Naive thymus-derived CD4-positive, alpha-beta T cell (primary cell): ENCODE data around the gene FARP1. TPM values are rescaled to one million over a fixed set of nuclear protein-coding genes. Genes with fewer than 3 reads are reported as not detected.

ENCODE experiments used
- ATAC-seq: fragments of 150-1000 bp; cut with Tn5 transposase; 2 replicates; pipeline ENCODE4 v1.10.0; 2021; ENCODE audit warnings: mild to moderate bottlenecking, moderate library complexity
- CTCF ChIA-PET: fragments of 350-600 bp; sonication (Branson Sonifier 250); formaldehyde crosslinking; loops from one replicate; lab custom pipeline; 2021; ENCODE audit warnings: antibody characterized with exemption; lab: Charles Lee
- POLR2A ChIA-PET: fragments of 350-600 bp; sonication (Branson Sonifier 250); formaldehyde crosslinking; loops from one replicate; lab custom pipeline; 2021; ENCODE audit warnings: antibody characterized with exemption, inconsistent platforms; lab: Charles Lee
- DNase-seq, 9 donors: peaks; one replicate each; pipeline versions ENCODE4 v3.0.0 to v3.0.0-alpha.2; 2020 to 2022; ENCODE audit warnings: mixed read lengths in 1 of 9
- H3K27ac ChIP-seq: one replicate; pipeline ENCODE4 v1.7.0; 2013; ENCODE audit warnings: mild to moderate bottlenecking, low read depth, low read length, moderate library complexity
- H3K27me3 ChIP-seq, 2 donors: one replicate each; pipeline ENCODE4 v1.7.0; 2013; ENCODE audit warnings: low read length in 2 of 2, mild to moderate bottlenecking in 2 of 2, moderate library complexity in 2 of 2; ENCODE audit not compliant: control insufficient read depth in 2 of 2, insufficient read depth in 2 of 2
- H3K36me3 ChIP-seq, 3 experiments: 1 replicate in 2 of 3; 2 replicates in 1 of 3; pipeline ENCODE4 v1.7.0; 2013; ENCODE audit warnings: low read length in 3 of 3, mild to moderate bottlenecking in 3 of 3, moderate library complexity in 1 of 3; ENCODE audit not compliant: insufficient read depth in 3 of 3, control insufficient read depth in 2 of 3
- H3K4me1 ChIP-seq, 2 donors: one replicate each; pipeline ENCODE4 v1.7.0; 2013; ENCODE audit warnings: low read length in 2 of 2, mild to moderate bottlenecking in 2 of 2, moderate library complexity in 1 of 2; ENCODE audit not compliant: control insufficient read depth in 2 of 2, insufficient read depth in 2 of 2
- H3K4me3 ChIP-seq: 2 replicates; pipeline ENCODE4 v1.7.0; 2013; ENCODE audit warnings: mild to moderate bottlenecking, low read length
- H3K9me3 ChIP-seq, 3 experiments: 1 replicate in 2 of 3; 2 replicates in 1 of 3; pipeline ENCODE4 v1.7.0; 2013; ENCODE audit warnings: low read length in 3 of 3; ENCODE audit not compliant: control insufficient read depth in 2 of 3
- H3K27ac Mint-ChIP-seq, 9 donors: one replicate each; pipeline ENCODE4 v1.8.0; 2020 to 2022; ENCODE audit warnings: mixed read lengths in 9 of 9, mild to moderate bottlenecking in 8 of 9, moderate library complexity in 5 of 9, inconsistent platforms in 2 of 9
- H3K27me3 Mint-ChIP-seq, 5 donors: one replicate each; pipeline ENCODE4 v1.8.0; 2021 to 2022; ENCODE audit warnings: mixed read lengths in 5 of 5, mild to moderate bottlenecking in 1 of 5
- H3K36me3 Mint-ChIP-seq, 5 donors: one replicate each; pipeline ENCODE4 v1.8.0; 2020 to 2022; ENCODE audit warnings: mixed read lengths in 5 of 5, mild to moderate bottlenecking in 3 of 5, inconsistent platforms in 1 of 5
- H3K4me1 Mint-ChIP-seq, 7 donors: one replicate each; pipeline ENCODE4 v1.8.0; 2020 to 2022; ENCODE audit warnings: mixed read lengths in 7 of 7, mild to moderate bottlenecking in 3 of 7, inconsistent platforms in 1 of 7
- H3K4me3 Mint-ChIP-seq, 10 donors: one replicate each; pipeline ENCODE4 v1.8.0; 2020 to 2022; ENCODE audit warnings: mild to moderate bottlenecking in 10 of 10, mixed read lengths in 10 of 10, moderate library complexity in 6 of 10, inconsistent platforms in 2 of 10
- H3K9me3 Mint-ChIP-seq, 11 donors: one replicate each; pipeline ENCODE4 v1.8.0; 2020 to 2022; ENCODE audit warnings: mixed read lengths in 11 of 11, mild to moderate bottlenecking in 4 of 11, inconsistent platforms in 1 of 11, moderate library complexity in 1 of 11
- intact Hi-C, 2 donors: fragments of 100-400 bp; cut with micrococcal nuclease; formaldehyde crosslinking; loops; one replicate each; pipeline ENCODE4 v1.15.1; 2023
- polyA plus RNA-seq, 2 donors: library from polyadenylated mRNA; unstranded; fragments of 300-500 nt; fragmentation: Illumina TruSeq; gene quantifications; one replicate each; pipeline ENCODE4 v1.2.3, GENCODE V29; 2021
- total RNA-seq, 6 experiments: library from RNA in 5 of 6; stranded (reverse) in 5 of 6; gene quantifications; 1 replicate in 5 of 6; 2 replicates in 1 of 6; pipeline ENCODE4 v1.2.3 and lab custom pipeline; 2021 to 2026

The FARP1 gene
- total and polyA plus RNA-seq, 7 experiments from 2014 or later, result 0.19 to 1.1 (median 0.60) TPM

DNA sequence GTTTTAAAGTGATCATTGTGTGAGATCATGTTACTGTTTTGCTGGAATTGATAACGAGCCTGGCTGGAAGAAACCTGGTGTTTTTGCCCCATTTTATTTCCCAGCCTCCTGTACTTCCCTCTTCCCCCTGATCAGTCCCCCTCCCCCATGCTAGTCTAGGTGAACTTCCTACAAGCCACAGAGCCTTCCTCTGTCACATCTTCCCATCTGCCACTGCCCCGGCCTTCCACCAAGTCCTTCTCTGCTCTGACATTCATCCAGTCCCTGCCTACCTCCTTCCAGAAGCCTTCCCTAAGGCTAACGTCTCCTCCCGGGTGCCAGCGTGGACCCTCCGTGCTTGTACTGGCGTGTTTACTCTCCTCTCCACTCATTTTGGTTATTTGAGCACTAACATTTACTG lies 14.3 kb downstream of the FARP1 start:
- Histone ChIP-seq H3K36me3 (no peaks in the 10 kb centered on the region), H3K27ac (no peak overlapping the region), H3K9me3 (no peaks in the 10 kb centered on the region), H3K27me3 (no peaks in the 10 kb centered on the region), H3K4me3 (no peak overlapping the region), H3K4me1 (no peaks in the 10 kb centered on the region)
- Mint-ChIP-seq H3K9me3 (peaks cover 0 to 5% (median 0%) of the 10 kb centered on the region in 11 donors), H3K4me3 (no peak overlapping the region), H3K27ac (no peak overlapping the region), H3K27me3 (peaks cover 13 to 46% (median 28%) of the 10 kb centered on the region in 5 donors), H3K4me1 (no peaks in the 10 kb centered on the region), H3K36me3 (no peaks in the 10 kb centered on the region)
- DNase-seq (no peak), ATAC-seq (no peak)
- intact Hi-C loops, result no loop called here
- CTCF ChIA-PET, result no interaction called here
- POLR2A ChIA-PET, result no interaction called here

- POLR2A ChIA-PET, result no interaction called here
- H3K9me3 Mint-ChIP-seq, result peaks cover 0 to 8% (median 1%) of the 10 kb centered on the region in 11 donors
Observed at GRCh38 chr13:98157609-98158008, 14.7 kb downstream of the FARP1 start.

DNA sequence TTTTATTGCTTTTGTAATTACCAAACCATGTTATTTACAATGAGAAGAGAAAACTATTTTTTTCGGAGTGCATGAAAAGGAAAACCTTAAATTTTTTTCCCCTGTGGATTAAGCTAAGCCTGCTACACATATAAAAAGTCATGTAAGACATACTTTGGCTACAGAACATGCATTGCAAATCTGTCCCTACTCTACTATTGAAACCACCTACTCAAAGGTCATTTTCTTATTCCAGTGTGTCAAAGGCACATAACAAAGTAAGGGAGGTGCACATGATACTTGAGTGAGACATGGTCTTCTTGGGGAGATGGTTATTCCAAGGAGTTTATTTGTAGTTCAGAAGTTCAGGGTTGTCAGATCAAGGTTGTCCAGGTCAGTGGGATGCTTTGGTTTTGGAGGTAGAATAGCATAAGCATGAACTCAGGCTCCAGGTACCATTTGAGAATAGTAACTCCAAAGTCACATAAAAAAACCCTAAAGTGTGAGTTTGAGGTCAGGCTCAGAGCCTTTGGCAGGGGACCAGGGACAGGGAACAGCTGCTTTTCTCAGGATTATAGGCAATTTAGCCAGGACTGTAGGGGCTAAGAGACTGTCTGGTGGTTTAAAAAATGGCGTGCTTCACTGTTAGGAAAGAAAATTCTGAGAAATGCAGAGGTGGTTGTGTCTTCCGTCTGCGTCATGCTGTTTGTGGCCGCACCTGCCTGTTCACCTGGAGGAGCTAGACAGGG lies 15.4 kb downstream of the FARP1 start:
- ChIA-PET CTCF (no interaction called here), POLR2A (no interaction called here)
- intact Hi-C loops, result no loop called here
- H3K36me3 Mint-ChIP-seq, result no peaks in the 10 kb centered on the region
- peaks cover 10 to 41% (median 19%) of the 10 kb centered on the region in 5 donors for H3K27me3 Mint-ChIP-seq
- Histone ChIP-seq H3K4me3 (no peak overlapping the region), H3K4me1 (no peaks in the 10 kb centered on the region), H3K9me3 (no peaks in the 10 kb centered on the region), H3K27me3 (no peaks in the 10 kb centered on the region), H3K27ac (no peak overlapping the region), H3K36me3 (no peaks in the 10 kb centered on the region)
- peaks cover 0 to 12% (median 2%) of the 10 kb centered on the region in 11 donors for H3K9me3 Mint-ChIP-seq
- DNase-seq (no peak), ATAC-seq (no peak)
- no peak overlapping the region for H3K27ac Mint-ChIP-seq
- no peaks in the 10 kb centered on the region for H3K4me1 Mint-ChIP-seq
- H3K4me3 Mint-ChIP-seq, result no peak overlapping the region

More at GRCh38 chr13:98157609-98158008, 14.7 kb downstream of the FARP1 start:
- Mint-ChIP-seq H3K4me1 (no peaks in the 10 kb centered on the region), H3K36me3 (no peaks in the 10 kb centered on the region), H3K27me3 (peaks cover 13 to 46% (median 24%) of the 10 kb centered on the region in 5 donors), H3K4me3 (no peak overlapping the region), H3K27ac (no peak overlapping the region)
- H3K27ac ChIP-seq, result no peak overlapping the region
- CTCF ChIA-PET, result no interaction called here
- intact Hi-C loops, result no loop called here
- H3K4me1 ChIP-seq, result no peaks in the 10 kb centered on the region
- no peak overlapping the region for H3K4me3 ChIP-seq
- H3K27me3 ChIP-seq, result no peaks in the 10 kb centered on the region
- H3K9me3 ChIP-seq, result no peaks in the 10 kb centered on the region
- no peak for ATAC-seq
- no peaks in the 10 kb centered on the region for H3K36me3 ChIP-seq
- no peak for DNase-seq

GRCh38 chr13:98162935-98163334 lies 20.0 kb downstream of the FARP1 start:
- no peak overlapping the region for H3K4me3 ChIP-seq
- Mint-ChIP-seq H3K27me3 (peaks cover 0 to 23% (median 7%) of the 10 kb centered on the region in 5 donors), H3K36me3 (no peaks in the 10 kb centered on the region), H3K27ac (no peak overlapping the region), H3K4me1 (no peaks in the 10 kb centered on the region), H3K9me3 (peaks cover 0 to 12% (median 2%) of the 10 kb centered on the region in 11 donors), H3K4me3 (no peak overlapping the region)
- ATAC-seq, result no peak
- no peaks in the 10 kb centered on the region for H3K9me3 ChIP-seq
- H3K36me3 ChIP-seq, result no peaks in the 10 kb centered on the region
- ChIA-PET POLR2A (no interaction called here), CTCF (no interaction called here)
- H3K27me3 ChIP-seq, result no peaks in the 10 kb centered on the region
- intact Hi-C loops, result no loop called here
- no peaks in the 10 kb centered on the region for H3K4me1 ChIP-seq
- no peak overlapping the region for H3K27ac ChIP-seq
- no peak for DNase-seq

DNA sequence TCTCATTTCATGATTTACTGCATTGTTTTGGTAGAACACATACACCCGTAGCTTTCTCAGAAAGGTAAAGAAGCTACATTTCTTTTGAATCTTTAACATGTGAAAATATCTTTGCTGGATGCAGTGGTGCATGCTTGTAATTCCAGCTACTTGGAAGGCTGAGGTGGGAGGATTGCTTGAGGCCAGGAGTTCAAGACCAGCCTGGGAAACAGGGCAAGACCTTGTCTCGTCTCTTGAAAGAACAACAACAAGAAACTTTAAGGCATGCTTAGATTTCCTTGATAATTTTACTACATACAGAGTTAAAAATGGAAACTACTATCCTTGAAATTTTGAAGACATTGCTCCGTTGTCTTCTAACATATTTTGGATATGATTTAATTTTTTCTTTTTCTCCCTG lies 26.4 kb downstream of the FARP1 start:
- H3K36me3 Mint-ChIP-seq, result no peaks in the 10 kb centered on the region
- H3K4me1 ChIP-seq, result no peaks in the 10 kb centered on the region
- H3K27me3 ChIP-seq, result no peaks in the 10 kb centered on the region
- ATAC-seq (no peak), DNase-seq (no peak)
- ChIA-PET CTCF (interaction anchor here (0.6 kb wide), 1 partner anchor 217 kb away, joined by 3 read pairs; no protein-coding TSS in a partner anchor), POLR2A (no interaction called here)
- no peak overlapping the region for H3K4me3 Mint-ChIP-seq
- H3K27me3 Mint-ChIP-seq, result peaks cover 3 to 38% (median 23%) of the 10 kb centered on the region in 5 donors
- intact Hi-C loops, result no loop called here
- no peak overlapping the region for H3K4me3 ChIP-seq
- H3K9me3 Mint-ChIP-seq, result no peaks in the 10 kb centered on the region
- no peak overlapping the region for H3K27ac Mint-ChIP-seq
- no peaks in the 10 kb centered on the region for H3K9me3 ChIP-seq
- H3K27ac ChIP-seq, result no peak overlapping the region
- no peaks in the 10 kb centered on the region for H3K36me3 ChIP-seq
- H3K4me1 Mint-ChIP-seq, result no peaks in the 10 kb centered on the region

DNA sequence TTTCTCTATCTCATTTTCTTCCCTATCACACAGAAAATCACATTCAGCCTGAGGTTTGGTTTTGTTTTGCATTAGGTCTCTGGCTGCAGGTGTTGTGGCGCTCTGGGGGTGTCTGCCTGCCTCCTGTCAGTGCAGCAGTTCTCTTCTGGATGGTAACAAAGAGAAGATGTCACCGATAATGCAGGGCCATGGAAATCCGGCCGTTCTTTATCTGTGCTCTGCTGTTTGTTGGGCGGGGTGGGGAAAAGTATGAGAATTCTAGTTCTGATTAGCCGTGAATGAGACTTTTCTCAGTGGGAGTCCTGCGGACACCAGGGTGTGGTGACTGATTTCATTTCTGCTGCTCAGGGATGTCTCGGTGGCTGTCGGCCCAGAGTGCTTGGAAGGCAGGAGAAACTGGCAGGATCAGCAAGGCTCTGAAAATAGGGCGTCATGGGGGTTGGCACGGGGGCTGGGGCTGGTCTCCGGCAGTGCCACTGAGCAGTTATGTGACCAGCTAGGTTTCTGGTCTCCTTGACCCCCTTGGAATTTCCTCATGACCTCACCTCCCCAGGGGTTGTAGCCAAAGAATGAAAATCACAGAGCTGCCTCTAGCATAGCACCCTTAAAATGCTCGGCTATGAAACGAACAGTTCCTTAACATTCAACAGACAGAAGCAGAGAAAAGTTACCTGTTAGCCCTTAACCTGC lies 29.2 kb downstream of the FARP1 start:
- H3K27me3 ChIP-seq, result no peaks in the 10 kb centered on the region
- no peaks in the 10 kb centered on the region for H3K36me3 Mint-ChIP-seq
- ChIA-PET CTCF (no interaction called here), POLR2A (no interaction called here)
- no peaks in the 10 kb centered on the region for H3K4me1 ChIP-seq
- H3K4me3 ChIP-seq, result no peak overlapping the region
- H3K27ac ChIP-seq, result no peak overlapping the region
- ATAC-seq (no peak), DNase-seq (no peak)
- no peaks in the 10 kb centered on the region for H3K36me3 ChIP-seq
- intact Hi-C loops, result no loop called here
- H3K9me3 Mint-ChIP-seq, result peaks cover 0 to 2% (median 0%) of the 10 kb centered on the region in 11 donors
- no peaks in the 10 kb centered on the region for H3K9me3 ChIP-seq
- H3K4me1 Mint-ChIP-seq, result no peaks in the 10 kb centered on the region
- H3K27ac Mint-ChIP-seq, result no peak overlapping the region
- peaks cover 3 to 45% (median 28%) of the 10 kb centered on the region in 5 donors for H3K27me3 Mint-ChIP-seq
- H3K4me3 Mint-ChIP-seq, result no peak overlapping the region
